ENCODE measurements around the gene RER1. TPM values are rescaled to one million over a fixed set of nuclear protein-coding genes. Genes with fewer than 3 reads are reported as not detected.

Gene RER1
- total RNA-seq, 1 experiment from 2014 or later = 110 TPM

GRCh38 chr1:2378441-2378851, 13.2 kb upstream of the RER1 start:
- H3K4me1 ChIP-seq (ENCODE audit: insufficient read depth, low read length) = no peaks in the 10 kb centered on the region
- no peak overlapping the region for H2BK5ac ChIP-seq (ENCODE audit: insufficient read length, low read length)
- no peak overlapping the region for H2BK12ac ChIP-seq (ENCODE audit: insufficient read length, low read depth, low read length)
- DNase-seq = no peak
- H3K23ac ChIP-seq (ENCODE audit: insufficient read length, low read depth, low read length) = no peak overlapping the region
- no peak overlapping the region for H3K27ac ChIP-seq (ENCODE audit: insufficient read length, low read depth, low read length)
- H4K8ac ChIP-seq (replicated peaks; ENCODE audit: insufficient read length, low read depth, low read length) = no peak overlapping the region
- H3K4me2 ChIP-seq (ENCODE audit: insufficient read depth, insufficient read length, low read length) = no peak overlapping the region
- no peaks in the 10 kb centered on the region for H3K27me3 ChIP-seq (ENCODE audit: insufficient read depth, low read length)
- H3K9me3 ChIP-seq (ENCODE audit: control insufficient read depth, low read depth, low read length) = no peaks in the 10 kb centered on the region
- no peak overlapping the region for H2AK5ac ChIP-seq (ENCODE audit: insufficient read length, low read length)
- H3K14ac ChIP-seq (ENCODE audit: insufficient read depth, low read length) = no peak overlapping the region
- H3K4ac ChIP-seq (ENCODE audit: low read depth, low read length) = no peak overlapping the region
- H2AFZ ChIP-seq (ENCODE audit: low read length) = no peak overlapping the region
- Mint-ChIP-seq H3K4me1 (no peaks in the 10 kb centered on the region), H3K4me3 (no peak overlapping the region), H3K9me3 (no peaks in the 10 kb centered on the region), H3K27ac (no peak overlapping the region), H3K27me3 (ENCODE audit: low read depth) (no peaks in the 10 kb centered on the region; the same call in none of the 2 replicates), H3K36me3 (ENCODE audit: insufficient read depth in 1 of 3, low read depth in 3 of 3) (no peaks in the 10 kb centered on the region; a peak in 1 of 7 replicates)
- H4K20me1 ChIP-seq (ENCODE audit: control insufficient read depth, insufficient read depth, insufficient read length) = no peaks in the 10 kb centered on the region
- H2BK20ac ChIP-seq (ENCODE audit: low read depth, low read length, poor library complexity, severe bottlenecking) = no peak overlapping the region
- no peak overlapping the region for H4K5ac ChIP-seq (ENCODE audit: insufficient read length, low read depth, low read length)
- H3K79me1 ChIP-seq (ENCODE audit: insufficient read depth, low read depth, low read length, poor library complexity, severe bottlenecking) = no peaks in the 10 kb centered on the region
- no peak overlapping the region for H3K56ac ChIP-seq (ENCODE audit: insufficient read length, low read depth, low read length)
- H2BK120ac ChIP-seq (ENCODE audit: low read depth, low read length, poor library complexity, severe bottlenecking) = no peak overlapping the region
- no peaks in the 10 kb centered on the region for H3K23me2 ChIP-seq (ENCODE audit: insufficient read length, low read depth, low read length, poor library complexity, severe bottlenecking)
- H4K91ac ChIP-seq (ENCODE audit: insufficient read length, low read depth, low read length) = no peak overlapping the region
- H2BK15ac ChIP-seq (ENCODE audit: low read depth, low read length) = no peak overlapping the region
- no peak overlapping the region for H3K9ac ChIP-seq (ENCODE audit: extremely low read depth, insufficient read length, low read length)
- no peaks in the 10 kb centered on the region for H3K79me2 ChIP-seq (ENCODE audit: insufficient read depth, low read length)
- H3K18ac ChIP-seq (ENCODE audit: insufficient read length, low read depth, low read length) = no peak overlapping the region
- no peak overlapping the region for H3T11ph ChIP-seq (ENCODE audit: low read length)
- TF ChIP-seq CTCF (conservative IDR thresholded peaks at IDR 0.05) = no peak
- no CpG with 5 or more reads among the region's 24 CpGs for WGBS (ENCODE audit: extremely low coverage, insufficient read length, low lambda C conversion rate)
